Fibroblast of villous mesenchyme (primary cell): ENCODE measurements around the gene RGMA. TPM values are rescaled to one million over a fixed set of nuclear protein-coding genes. Genes with fewer than 3 reads are reported as not detected.

ENCODE experiments used
- DNase-seq: peaks from one replicate; pipeline ENCODE4 v3.0.0-alpha.2; 2010; ENCODE audit warnings: low read depth
- H3K4me3 ChIP-seq: 2 replicates; pipeline ENCODE4 v1.5.1; 2011; ENCODE audit warnings: low read depth, mild to moderate bottlenecking, low read length
- total RNA-seq: library from RNA; depleted of rRNA; stranded (reverse); fragments of >200 nt; gene quantifications from 2 replicates; pipeline ENCODE4 v1.2.3, GENCODE V29; 2012
- TF ChIP-seq, protein P1 (sequence below): IDR thresholded peaks from 2 replicates; pipeline ENCODE4 v1.5.1; 2012; ENCODE audit warnings: low read depth, mild to moderate bottlenecking, low read length; ENCODE audit not compliant: insufficient read depth

The RGMA gene
- total RNA-seq, 1 donor = not detected

DNA sequence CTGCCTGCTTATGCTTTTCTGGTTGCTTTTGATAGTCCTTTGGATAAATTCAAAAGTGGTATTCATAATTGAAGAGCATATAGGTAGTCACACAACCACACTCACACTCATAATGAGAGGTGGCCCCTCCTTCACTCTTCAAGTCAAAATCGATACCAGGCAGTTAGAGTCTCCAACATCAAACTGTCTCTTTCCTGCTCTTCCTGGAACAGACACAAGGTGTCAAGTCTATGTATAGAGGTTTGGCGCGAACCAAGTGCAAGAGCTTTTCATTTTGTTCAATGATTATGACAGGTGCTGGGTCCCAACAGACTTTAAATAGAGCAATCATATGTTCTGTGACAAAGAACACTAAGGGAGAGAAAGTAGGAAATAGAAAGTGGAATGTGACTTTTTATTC lies 29.9 kb upstream of the RGMA start:
- TF ChIP-seq, protein P1, sequence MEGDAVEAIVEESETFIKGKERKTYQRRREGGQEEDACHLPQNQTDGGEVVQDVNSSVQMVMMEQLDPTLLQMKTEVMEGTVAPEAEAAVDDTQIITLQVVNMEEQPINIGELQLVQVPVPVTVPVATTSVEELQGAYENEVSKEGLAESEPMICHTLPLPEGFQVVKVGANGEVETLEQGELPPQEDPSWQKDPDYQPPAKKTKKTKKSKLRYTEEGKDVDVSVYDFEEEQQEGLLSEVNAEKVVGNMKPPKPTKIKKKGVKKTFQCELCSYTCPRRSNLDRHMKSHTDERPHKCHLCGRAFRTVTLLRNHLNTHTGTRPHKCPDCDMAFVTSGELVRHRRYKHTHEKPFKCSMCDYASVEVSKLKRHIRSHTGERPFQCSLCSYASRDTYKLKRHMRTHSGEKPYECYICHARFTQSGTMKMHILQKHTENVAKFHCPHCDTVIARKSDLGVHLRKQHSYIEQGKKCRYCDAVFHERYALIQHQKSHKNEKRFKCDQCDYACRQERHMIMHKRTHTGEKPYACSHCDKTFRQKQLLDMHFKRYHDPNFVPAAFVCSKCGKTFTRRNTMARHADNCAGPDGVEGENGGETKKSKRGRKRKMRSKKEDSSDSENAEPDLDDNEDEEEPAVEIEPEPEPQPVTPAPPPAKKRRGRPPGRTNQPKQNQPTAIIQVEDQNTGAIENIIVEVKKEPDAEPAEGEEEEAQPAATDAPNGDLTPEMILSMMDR = no peak
- no peak overlapping the region for H3K4me3 ChIP-seq
- no peak for DNase-seq

DNA sequence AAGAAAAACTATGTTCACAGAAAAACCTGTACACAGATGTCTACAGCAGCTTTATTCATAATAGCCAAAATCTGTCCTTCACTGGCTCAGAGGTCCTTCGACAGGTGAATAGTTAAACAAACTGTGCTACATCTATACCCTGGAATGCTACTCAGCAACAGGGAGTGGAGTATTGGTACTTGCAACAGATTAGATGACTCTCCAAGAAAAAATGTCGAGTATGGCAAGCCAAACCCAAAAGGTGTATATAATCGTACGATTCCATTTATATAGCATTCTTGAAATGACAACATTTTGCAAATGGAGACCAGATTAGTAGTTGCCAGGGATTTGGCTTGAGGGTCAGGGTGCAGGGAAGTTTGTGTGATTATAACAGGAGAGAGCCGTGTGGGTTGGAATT lies 22.4 kb upstream of the RGMA start:
- TF ChIP-seq, protein P1 = no peak
- no peak overlapping the region for H3K4me3 ChIP-seq
- no peak for DNase-seq

DNA sequence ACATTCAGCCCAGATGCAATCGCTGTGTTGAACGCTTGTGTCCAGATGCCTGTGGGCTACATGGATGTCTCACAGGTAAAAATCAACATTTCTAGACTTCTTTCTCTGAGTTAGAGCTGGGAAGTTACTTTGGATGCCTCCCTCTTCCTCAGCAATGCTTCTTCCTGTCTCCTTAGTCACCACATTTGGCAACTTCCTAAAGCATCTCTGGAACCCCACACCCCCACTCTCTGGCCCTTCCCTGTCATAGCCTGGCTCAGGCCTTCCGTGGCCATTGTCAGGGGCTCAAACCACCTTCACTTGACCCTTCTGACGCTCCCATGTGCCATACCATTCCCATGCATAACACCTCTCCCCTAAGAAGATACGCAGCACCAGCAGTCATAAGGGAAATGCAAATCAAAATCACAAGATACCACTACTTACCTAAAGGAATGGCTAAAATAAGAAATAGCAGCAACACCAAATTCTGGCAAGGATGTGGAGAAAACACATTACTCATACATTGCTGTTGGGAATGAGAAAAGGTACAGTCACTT lies 21.6 kb upstream of the RGMA start:
- no peak for DNase-seq
- H3K4me3 ChIP-seq = no peak overlapping the region
- TF ChIP-seq, protein P1 = no peak

DNA sequence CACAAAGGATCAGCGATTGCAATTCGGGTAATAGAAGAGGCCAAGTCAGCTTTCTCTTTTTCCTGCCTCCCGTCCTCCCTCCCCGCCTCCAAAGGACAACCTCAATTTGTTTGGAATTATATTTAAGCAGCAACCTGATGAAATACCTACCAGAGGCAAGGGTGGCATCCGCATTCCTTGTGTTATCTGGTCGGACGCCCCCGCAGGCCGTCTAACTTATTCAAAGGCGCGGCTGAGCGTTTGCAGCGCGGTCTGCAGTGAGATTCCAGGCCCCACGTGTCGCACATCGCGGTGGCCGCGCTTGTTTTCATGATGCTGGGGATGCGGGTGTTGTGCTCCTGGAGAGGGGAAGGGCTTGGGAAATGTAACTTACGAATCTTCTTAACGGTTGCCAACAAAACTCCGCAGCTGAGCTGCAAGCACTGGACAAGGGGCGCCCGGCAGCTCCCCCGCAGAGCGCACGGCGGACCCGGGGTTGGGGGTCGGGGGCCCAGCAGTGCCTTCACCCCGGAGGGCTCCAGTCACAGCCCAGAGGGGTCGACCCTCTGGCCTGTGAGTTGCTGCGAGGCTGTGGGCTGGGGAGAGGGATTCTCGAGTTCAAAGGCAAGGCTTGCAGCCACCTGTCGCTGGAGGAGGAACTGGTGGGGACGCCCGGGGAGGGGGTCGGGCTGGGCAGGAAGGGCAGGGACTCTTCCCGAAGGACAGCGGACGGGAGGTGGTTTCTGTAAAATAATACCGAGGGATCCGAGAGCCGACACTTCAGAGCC lies 20.5 kb upstream of the RGMA start:
- DNase-seq = no peak

DNA sequence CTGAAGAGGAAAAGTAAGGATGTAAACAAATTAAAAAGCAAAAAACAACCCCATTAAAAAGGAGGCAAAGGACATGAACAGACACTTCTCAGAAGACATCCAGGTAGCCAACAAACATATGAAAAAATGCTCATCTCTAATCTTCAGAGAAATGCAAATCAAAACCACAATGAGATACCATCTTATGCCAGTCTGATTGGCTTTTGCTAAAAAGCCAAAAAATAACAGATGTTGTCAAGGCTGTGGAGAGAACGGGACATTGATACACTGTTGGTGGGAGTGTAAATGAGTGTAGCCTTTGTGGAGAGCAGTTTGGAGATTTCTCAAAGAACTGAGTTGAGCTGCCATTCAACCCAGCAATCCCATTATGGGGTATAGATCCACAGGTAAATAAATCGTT lies 18.6 kb upstream of the RGMA start:
- no peak overlapping the region for H3K4me3 ChIP-seq
- DNase-seq = no peak
- TF ChIP-seq, protein P1 = no peak

More for the DNA sequence above, 20.5 kb upstream of the RGMA start:
- H3K4me3 ChIP-seq = no peak overlapping the region
- TF ChIP-seq, protein P1 = no peak

DNA sequence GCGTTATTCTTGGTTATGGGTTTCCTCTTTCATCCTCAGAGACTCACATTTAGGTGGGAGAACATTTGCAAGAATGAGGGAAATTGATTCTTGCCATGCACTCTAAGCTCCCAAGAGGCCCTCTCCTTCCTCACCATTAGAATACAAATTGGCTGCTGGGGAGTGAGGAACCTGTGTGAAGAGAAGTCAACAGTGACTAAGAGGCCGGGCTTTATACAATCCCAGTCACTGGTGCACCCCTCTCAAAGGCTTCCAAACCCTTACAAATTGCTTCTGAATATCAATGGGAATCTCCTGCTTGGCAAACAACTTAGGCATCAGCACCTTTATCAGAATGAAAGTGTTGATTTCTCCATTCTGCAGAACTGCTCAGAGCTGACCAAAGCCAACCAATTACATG lies 16.5 kb upstream of the RGMA start:
- TF ChIP-seq, protein P1 = no peak
- no peak overlapping the region for H3K4me3 ChIP-seq
- DNase-seq = no peak
